Hematopoietic multipotent progenitor cell (in vitro differentiated cells): ENCODE data around the gene ARHGAP15. TPM values are rescaled to one million over a fixed set of nuclear protein-coding genes. Genes with fewer than 3 reads are reported as not detected.

Experiments used
- DNase-seq, 3 donors: peaks; one replicate each; pipeline ENCODE4 v3.0.0-alpha.2; 2011 to 2015; ENCODE audit warnings: low read depth in 2 of 3, low spot score in 2 of 3
- total RNA-seq: library from RNA; depleted of rRNA; stranded (reverse); fragments of >200 nt; gene quantifications from one replicate; pipeline ENCODE4 v1.2.3, GENCODE V29; 2012

The ARHGAP15 gene
- total RNA-seq, 1 donor = 77.3 TPM

DNA sequence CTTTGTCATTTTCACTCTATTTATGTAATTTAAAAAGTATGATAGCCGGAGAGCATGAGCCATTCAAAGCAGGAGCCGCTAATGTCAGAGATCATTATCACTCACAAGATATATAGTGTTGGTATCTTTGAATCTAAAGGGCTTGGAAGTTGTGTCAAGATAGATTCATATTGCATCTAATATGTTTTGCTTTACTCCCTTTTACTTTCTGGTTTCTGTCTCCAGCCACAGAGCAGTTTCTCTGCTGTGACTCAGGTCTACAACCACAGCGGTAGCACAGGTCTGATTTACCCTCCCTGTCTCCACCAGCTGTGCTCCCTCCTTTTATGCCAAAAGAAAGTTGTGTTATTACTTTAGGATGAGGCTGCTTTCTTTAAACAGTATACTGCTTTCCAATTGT, 424.0 kb downstream of the ARHGAP15 start:
- no peak for DNase-seq

DNA sequence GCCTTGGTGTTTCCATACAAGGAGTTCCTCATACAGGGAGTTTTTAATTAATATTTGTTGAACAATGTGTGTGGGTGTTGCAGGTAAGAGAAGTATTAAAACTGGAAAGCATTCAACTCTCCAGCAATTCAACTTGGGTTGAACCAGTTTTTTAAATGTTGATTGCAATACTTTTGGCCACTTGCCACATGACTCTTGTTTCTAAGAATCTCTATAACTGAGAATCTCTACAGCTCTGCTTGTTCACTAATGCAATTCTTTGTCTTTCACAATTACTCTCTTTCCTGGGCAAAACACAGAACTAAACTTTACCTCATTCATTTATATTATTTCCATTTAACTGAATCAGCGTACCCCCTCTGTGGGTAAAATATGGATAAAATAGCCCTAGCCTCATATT, 429.4 kb downstream of the ARHGAP15 start:
- DNase-seq = no peak

DNA sequence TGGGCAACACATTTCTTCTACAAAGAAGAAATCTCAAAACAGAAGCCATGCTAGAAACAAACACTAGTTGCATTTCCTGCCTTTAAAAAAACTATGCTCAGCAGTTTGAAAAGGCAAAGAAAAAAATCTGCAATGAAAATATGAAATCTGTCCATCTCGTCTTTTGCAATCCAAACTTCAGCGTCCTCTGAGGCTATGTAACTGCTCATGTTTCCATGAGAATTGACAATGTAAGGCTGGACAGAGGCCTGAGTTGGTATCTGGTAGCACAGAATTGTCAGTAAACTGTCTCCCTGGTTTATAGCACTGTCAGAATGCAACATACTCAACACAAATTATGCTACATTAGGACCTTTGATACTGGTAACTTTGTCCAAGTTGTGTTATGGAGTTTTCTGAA, 429.9 kb downstream of the ARHGAP15 start:
- no peak for DNase-seq

DNA sequence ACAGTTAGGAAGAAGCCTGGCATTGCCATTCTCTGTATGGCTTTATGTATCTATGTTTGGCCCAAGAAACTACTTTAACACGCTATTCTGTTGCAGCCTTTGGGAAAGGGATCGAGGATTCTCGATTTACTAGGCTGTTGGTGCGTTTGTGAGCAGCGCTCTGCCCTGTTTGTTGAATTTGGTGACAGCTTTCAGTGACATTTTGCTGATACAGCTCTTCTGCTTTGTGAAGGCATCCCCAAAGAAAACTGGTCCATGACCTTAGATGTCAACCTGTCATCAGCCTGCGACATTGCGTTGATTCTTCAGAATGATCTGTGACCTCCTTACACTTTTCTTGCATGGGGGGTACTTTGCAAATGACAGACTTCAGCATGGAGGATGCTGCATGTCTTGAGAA, 431.5 kb downstream of the ARHGAP15 start:
- DNase-seq = no peak

DNA sequence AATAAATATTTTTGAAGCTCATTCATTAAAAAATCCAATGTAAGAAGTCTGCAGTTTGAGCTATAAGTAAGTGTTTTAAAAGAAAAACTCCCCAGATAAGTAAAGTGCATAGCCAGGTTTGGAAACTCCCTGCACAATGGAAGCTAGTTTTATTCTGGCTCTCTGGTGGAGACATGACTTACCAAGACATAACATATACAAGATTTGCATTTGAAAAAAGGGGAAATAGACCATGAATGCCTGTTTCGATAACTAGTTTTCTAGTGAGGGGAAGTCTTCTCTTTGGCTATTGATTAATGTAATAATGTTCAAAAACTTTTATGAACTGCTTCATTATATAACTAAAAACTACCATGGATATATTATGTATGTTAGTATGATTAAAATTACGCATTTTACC, 435.2 kb downstream of the ARHGAP15 start:
- no peak for DNase-seq

DNA sequence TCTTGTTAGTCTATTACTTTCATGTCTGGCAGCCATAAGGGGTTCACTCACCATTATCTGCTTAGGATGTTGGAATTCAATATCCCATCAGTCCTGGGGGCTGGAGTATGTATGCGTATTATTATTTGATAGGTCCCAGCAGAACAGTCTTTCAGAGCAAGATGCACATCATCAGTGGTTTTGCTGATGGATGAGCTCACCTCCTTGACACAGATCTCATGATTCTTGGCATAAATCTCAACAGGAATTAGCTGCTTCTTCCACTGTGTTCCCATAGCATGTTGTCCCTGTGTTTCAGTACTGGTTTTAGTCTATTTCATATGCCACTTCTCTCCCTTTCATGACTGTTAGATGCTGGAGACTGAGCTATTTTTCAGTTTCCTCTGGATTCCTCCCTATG, 442.5 kb downstream of the ARHGAP15 start:
- DNase-seq = no peak

DNA sequence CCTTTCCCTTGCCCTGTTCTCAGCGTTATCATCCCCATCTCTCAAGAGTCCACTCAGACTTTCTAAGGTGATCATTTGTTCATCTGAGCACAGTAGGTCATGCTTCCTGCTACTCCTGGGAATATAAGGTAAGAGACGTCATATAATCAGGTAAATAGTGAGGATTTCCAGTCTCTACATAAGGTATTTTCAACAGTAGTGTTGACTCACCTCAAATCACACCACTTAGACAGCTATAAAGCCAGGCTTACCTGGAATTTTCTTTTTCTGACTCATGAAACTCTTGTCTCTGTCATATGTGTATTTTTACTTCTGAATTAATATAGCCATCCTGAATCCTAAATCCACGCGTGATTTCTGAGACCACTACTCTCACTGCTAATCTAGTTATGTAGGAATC, 443.2 kb downstream of the ARHGAP15 start:
- DNase-seq = no peak

DNA sequence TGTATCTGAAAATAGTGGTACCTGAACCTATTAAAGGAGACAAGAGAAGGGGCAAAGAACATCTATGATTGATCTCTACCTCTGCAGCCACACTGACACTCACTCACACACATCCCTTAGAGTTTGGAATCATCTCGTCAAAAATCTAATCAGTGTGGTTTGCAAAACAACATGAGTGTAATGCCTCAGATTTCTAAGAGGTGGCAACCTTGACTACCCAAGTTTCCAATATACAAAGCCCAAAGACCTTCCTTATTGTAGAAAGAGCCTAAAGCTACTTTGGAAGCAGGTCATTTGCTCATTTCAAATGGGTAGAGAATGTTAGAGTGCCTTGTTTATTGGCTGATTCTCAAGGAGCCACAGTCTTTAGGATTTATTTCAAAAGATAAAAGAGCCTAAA, 444.9 kb downstream of the ARHGAP15 start:
- DNase-seq = no peak

DNA sequence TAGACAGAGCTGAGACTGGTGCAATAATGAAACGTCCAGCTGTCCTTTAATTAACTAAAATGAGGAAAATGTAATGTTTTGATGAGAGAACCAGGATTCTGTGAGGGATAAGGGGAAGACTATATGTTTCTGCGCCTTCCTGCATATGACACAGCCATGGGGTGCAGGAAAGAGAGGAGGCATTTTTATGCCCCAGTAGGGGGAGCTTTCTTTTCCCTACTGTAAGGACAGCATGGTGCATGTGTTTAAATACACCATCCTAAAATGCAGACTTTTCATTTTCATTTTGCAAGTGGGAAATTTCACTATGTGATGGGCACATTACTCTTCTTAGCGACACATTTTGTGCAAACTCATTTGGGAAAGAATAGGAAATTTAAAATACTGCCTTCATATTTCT, 446.1 kb downstream of the ARHGAP15 start:
- peak in 1 of 3 donors; percentile 1 for DNase-seq

DNA sequence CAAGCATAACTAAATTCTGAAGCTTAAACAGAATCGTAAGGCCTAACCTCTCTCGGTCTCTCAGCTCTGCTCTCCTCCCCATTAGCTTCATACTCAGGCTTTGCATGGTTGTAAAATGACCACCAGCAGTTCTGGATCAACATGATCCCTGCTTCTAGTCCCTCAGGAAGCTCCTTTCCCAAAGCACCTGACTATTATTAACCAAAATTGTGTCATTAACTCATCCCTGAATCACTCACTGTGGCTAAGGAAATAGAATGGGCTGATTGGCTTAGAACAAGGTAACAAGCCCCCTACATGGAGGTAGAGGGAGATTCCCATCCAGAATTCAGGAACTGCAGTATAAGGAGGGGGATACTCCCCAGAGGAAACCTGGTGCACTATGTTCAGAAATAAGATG, 448.3 kb downstream of the ARHGAP15 start:
- DNase-seq = no peak

DNA sequence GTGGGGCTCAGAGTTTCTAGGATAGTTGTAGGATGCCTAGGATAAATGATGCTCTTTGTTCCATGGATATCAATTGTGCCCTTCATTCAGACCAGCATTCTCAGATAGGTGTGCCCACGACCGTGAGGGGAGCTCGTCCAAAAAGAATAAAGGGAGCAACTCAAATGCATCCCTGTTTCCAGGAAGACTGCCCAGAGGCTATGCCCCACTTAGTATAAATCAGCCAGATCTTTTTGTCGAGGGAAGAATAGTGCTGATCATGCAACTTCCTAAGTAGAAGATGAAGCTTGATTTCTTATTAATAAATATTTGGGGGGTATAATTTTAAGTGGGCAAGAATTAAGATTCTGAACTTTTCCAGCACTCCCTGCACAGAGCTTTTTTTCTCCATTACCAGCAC, 450.2 kb downstream of the ARHGAP15 start:
- DNase-seq = no peak

DNA sequence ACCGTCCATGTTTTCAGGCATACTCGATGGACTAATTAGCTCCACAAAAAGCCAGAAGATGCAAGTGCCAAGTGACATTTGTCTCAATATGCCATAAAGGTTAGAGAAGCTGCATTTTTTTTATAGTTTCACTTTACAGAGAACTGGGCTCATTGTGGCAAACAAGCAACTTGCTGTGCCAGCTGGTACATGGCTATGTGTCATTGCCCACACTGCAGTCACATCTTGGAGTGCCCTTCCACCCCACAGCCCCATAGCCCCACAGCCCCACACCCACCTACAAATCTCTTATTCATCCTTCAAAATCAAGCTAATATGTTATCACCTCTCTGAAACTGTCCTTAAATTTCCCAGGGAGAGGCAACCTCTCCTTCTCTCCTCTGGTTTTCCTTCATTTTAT, 451.9 kb downstream of the ARHGAP15 start:
- peak in 1 of 3 donors; percentile 21 for DNase-seq

DNA sequence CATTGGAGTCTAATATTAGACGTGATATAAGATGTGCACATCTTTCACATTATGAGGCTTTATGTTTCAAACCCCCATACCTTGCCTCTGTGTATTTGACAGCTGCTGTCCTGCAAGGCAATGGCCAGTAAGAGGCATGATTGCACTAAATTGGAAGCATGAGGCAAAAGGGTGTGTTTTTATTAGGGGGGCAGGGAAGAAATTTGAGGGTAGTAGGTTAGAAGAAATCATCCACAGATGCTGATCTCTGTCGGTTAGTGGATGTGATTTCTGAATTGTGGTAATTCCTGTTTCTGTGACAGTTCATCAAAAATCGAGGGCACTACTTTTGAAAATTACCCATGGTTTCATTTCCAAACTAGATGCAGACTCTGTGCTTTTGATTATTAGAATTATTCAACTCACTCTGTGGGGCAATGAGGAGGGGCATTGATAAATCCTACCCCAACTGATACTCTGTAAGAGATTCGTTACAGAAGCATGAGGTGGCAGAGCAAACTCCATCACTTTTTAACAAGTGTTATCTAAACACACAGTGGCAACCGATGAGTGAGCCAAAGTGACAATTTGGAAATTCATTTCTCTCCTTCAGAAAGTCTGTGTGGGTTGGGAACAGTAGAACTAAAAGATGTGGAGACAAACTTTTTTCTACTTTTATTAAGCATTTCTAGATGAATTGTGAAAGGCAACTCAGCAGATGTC, 453.0 kb downstream of the ARHGAP15 start:
- peak in 1 of 3 donors; percentile 0 for DNase-seq

DNA sequence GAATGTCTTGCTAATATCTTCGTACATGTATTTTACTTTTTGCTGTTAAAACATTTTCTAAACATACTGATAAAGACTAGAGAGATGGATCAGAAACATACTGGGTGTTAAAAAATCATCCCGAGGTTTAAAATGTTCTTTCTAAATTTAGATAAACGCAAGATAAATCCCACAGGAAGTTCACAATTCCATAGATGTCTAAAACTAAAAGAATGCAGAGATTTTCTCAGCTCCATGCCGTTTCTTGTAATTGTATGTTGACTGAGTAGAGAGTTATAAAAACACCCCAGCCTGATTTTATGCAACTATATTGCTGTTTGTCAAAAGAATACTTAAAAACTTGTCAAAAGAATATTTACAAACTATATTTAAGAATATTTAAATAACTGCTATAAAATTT, 455.7 kb downstream of the ARHGAP15 start:
- no peak for DNase-seq

DNA sequence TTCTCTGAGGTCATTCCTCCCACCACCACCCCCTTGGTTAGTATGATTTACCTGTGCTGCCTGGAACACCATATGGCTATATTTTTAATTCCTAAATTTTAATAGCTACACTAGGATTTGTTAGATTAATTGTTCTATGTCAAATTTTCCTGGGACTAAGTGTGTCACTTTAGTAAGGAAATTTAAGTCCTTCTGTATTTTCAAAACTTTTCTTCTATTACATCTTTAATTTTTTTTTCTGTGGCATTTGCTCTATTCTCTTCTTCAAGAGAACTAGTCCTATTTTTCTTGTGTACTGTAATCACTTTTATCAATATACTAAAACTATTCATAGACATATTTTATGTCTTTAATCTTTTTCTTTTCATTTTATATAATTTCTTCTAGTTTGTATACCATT, 456.9 kb downstream of the ARHGAP15 start:
- no peak for DNase-seq

DNA sequence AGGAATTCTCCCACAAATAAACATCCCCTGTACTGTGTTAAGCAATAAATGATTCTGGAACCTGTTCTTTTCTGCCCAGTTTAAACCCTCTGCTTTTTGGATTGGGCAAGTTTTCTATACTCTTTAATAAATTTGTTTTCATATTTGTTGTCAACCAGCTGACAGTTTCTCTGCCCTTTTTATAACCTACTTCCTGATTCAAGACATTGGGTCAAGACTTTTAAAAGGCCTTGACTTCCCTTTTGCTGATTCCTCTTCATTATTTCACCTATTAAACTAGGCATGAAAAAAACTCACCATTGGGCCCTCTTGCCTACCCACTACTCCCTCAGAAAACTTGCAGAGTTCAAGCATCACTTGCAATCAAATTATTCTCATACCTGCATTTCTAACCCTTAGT, 459.5 kb downstream of the ARHGAP15 start:
- DNase-seq = no peak

DNA sequence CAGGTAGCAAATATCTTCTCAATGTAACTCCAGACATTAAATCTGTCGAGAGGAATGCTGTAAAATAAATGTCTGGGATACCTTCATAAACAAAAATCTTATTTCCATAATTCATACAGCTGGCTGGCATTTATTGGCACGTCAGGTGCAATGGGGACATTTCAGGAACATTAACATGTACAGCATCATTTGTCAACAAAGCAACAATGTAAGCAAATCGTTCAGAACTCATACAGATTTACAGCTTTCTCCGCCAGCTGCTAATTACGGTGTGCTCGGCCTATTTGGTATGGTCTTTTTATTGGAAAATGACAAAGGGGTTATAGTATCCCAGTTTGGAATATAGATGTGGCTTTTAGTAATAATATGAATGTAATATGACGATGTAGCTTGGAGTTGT, 464.9 kb downstream of the ARHGAP15 start:
- no peak for DNase-seq

DNA sequence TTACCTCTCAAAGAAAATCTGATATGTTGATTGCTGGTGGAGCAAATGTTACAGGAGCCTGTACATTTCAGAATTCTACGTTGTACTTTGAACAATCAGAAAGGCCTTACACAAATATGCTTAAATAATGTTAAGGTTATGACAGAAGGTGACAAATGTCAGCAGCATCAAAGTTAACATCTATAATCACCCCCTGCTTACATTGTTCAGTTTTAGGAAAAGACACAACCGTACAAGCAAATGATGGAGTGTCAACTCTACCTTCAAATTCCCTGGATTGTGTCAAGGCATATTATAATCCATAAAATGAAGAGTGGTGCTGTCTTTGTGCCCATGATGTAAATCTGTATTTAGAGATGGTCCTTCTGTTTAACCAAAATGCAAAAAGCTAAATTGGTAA, 465.5 kb downstream of the ARHGAP15 start:
- no peak for DNase-seq

DNA sequence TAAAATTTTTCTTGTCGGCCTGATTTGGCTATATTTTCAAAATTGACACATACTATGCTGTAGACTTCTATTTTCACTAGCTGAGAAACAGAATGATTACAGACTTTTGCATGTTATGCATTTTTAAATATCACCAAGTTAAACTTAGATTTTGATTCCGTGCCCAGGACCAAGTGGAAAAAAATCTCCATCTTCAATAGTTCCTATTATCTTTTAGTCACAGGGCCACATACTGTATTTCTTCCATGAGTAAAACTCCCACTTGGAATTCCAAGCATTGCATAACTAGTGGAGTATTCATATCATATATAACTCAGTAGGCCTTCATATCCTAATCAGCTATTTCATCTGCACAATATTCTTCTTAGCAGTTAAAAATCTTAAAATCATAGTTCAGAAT, 470.9 kb downstream of the ARHGAP15 start:
- no peak for DNase-seq

DNA sequence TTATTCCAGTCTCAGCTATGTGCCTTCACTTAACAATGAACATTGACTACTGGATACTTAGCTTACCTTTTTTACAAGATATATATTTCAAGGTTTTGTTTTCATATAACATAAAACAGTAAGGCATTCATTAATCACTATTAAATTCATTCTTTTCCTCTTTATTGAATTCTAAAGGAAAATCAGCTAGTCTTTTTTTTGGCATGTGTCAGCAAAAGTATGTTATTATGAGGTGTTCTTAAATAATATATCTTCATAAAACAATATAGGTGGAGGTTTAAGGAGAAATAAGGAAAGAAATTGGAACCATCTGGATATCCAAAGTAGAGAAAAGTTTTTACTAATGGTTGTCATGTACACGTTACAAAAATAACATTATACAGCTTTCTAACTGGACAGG, 472.6 kb downstream of the ARHGAP15 start:
- no peak for DNase-seq

DNA sequence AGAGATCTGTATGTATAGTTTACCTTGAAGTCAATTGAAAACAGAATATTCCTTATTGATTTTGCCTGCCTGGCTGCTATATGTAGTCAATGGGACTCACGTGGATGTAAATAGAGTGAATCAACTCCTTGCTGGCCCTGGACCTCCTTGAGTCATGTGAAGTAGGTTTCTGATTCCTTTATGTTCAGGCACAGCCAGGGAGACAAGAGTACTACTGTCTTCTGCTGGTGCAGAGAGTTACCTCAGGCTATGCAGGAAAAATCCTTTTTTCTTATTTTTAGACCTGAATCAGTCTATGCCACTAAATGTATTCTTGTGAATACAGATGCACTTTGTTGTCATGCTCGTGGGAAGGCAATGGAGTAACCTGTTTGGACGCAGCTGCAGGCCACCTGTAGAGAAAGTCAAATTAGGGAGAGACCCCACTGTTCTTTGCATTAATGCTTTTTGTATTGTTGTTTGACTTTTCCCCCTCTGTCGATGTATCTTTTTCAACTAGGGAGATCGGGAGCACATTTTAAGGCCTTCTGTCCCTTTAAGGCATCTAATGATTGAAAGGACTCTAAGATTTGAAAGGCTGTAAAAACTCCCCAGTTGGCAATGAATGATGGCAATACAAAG, 473.9 kb downstream of the ARHGAP15 start:
- no peak for DNase-seq

DNA sequence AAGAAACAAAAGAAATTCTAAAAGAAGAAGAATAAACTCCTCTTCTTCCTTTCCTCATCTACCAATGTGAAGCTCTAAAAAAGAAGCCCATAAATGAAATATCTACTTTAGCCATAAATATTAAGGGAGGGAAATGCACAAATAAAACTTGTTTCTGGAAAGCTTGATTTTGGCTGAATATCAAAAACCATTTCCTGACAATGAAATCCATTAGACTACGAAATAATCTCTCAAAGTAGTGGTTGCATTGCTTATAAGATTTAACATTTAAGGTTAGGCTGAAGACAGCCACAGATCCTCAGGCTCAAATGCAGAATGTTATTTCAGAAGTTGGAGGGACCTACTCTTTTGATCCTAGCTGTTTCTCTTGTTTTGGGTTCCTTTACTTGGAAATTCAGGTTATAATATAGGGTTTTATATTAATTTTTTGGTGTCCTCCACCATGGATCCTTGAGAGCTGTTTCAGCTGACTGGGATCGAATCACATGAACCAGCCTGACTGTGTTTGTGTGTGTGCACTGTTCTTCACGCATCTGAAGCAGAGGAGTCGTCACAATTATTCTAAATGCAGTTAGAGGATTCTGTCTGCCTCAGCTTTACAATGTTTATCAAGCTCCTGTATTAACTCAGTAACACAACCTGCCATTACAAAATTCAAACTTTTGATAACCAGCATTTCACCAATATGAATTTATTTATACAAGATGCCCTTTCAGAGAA, 474.8 kb downstream of the ARHGAP15 start:
- DNase-seq = no peak
